HG02610 (cell line): ENCODE measurements around the gene LRRC28.
A peak's percentile ranks its signal among the peaks of the same experiment; 100 is the strongest.

Source experiments
- ATAC-seq: cut with Tn5 transposase; IDR thresholded peaks from one replicate; pipeline ENCODE4 v1.9.1; 2021; ENCODE audit warnings: mild to moderate bottlenecking, moderate library complexity; ENCODE audit not compliant: unreplicated experiment

The LRRC28 gene

GRCh38 chr15:99336794-99337193 lies 85.5 kb downstream of the LRRC28 start:
- ATAC-seq = no peak

GRCh38 chr15:99340347-99340746 lies 89.1 kb downstream of the LRRC28 start:
- ATAC-seq = no peak

GRCh38 chr15:99341786-99342185 lies 90.5 kb downstream of the LRRC28 start:
- ATAC-seq = no peak

GRCh38 chr15:99343208-99343607 lies 91.9 kb downstream of the LRRC28 start:
- ATAC-seq = no peak

GRCh38 chr15:99343881-99344551 lies 92.7 kb downstream of the LRRC28 start:
- no peak for ATAC-seq

- no peak for ATAC-seq
These were observed 93.4 kb downstream of the LRRC28 start for GRCh38 chr15:99344639-99345038.

- ATAC-seq = no peak
These were observed 94.0 kb downstream of the LRRC28 start for GRCh38 chr15:99345242-99345641.

- ATAC-seq = no peak
These were observed 94.7 kb downstream of the LRRC28 start for GRCh38 chr15:99345832-99346462.

GRCh38 chr15:99347574-99347973 lies 96.3 kb downstream of the LRRC28 start:
- no peak for ATAC-seq

GRCh38 chr15:99348412-99348811 lies 97.1 kb downstream of the LRRC28 start:
- ATAC-seq = no peak

- ATAC-seq = no peak
These were observed 99.1 kb downstream of the LRRC28 start for GRCh38 chr15:99350408-99350807.

- ATAC-seq = no peak
These were observed 108.5 kb downstream of the LRRC28 start for GRCh38 chr15:99359769-99360168.

- ATAC-seq = no peak
These were observed 110.4 kb downstream of the LRRC28 start for GRCh38 chr15:99361545-99362185.

GRCh38 chr15:99365242-99365641 lies 114.0 kb downstream of the LRRC28 start:
- ATAC-seq = peak; percentile 83

- ATAC-seq = no peak
These were observed 114.7 kb downstream of the LRRC28 start for GRCh38 chr15:99366013-99366412.

GRCh38 chr15:99368743-99369142 lies 117.5 kb downstream of the LRRC28 start:
- ATAC-seq = no peak

GRCh38 chr15:99369196-99369595 lies 117.9 kb downstream of the LRRC28 start:
- ATAC-seq = no peak

GRCh38 chr15:99371180-99372103 lies 120.2 kb downstream of the LRRC28 start:
- peak; percentile 95 for ATAC-seq

GRCh38 chr15:99385005-99385669 lies 133.9 kb downstream of the LRRC28 start:
- no peak for ATAC-seq

- no peak for ATAC-seq
These were observed 134.6 kb downstream of the LRRC28 start for GRCh38 chr15:99385865-99386264.

- no peak for ATAC-seq
These were observed 135.1 kb downstream of the LRRC28 start for GRCh38 chr15:99386391-99386790.
